Measurements from ENCODE around the gene CELA1.

DNA sequence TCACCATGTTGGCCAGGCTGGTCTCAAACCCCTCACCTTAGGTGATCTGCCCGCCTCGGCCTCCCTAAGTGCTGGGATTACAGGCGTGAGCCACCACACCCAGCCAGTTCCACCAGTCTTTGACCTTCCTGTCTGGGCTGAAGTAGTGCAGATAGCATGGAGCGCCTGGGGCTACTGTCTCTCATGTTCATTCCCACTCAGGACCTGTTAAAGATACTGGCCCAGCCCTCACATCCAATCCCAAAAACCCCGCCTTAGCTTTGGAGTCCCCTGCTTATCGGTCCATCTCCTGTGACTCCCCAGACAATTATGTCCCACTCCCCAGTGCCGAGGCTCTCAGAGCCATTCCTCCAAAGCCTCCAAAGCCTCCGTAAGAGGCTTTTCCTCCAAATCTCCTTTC is 12.0 kb upstream of the CELA1 start:
- no peak for TF ChIP-seq POLR2A (IDR thresholded peaks at IDR 0.05)
- TF ChIP-seq, protein P1, sequence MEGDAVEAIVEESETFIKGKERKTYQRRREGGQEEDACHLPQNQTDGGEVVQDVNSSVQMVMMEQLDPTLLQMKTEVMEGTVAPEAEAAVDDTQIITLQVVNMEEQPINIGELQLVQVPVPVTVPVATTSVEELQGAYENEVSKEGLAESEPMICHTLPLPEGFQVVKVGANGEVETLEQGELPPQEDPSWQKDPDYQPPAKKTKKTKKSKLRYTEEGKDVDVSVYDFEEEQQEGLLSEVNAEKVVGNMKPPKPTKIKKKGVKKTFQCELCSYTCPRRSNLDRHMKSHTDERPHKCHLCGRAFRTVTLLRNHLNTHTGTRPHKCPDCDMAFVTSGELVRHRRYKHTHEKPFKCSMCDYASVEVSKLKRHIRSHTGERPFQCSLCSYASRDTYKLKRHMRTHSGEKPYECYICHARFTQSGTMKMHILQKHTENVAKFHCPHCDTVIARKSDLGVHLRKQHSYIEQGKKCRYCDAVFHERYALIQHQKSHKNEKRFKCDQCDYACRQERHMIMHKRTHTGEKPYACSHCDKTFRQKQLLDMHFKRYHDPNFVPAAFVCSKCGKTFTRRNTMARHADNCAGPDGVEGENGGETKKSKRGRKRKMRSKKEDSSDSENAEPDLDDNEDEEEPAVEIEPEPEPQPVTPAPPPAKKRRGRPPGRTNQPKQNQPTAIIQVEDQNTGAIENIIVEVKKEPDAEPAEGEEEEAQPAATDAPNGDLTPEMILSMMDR (IDR thresholded peaks at IDR 0.05) = no peak

Data from right lobe of liver (tissue), 4 donors.